Panc1 (cell line): Measurements from ENCODE around the gene ERBB3.

Source experiments
- CTCF ChIP-seq: fragments of 450-650 bp; IDR thresholded peaks from 2 replicates; pipeline ENCODE4 v1.5.1; 2017; ENCODE audit warnings: mild to moderate bottlenecking
- POLR2AphosphoS5 ChIP-seq: IDR thresholded peaks from 2 replicates; pipeline ENCODE4 v1.6.1; 2012; ENCODE audit warnings: mild to moderate bottlenecking, low read depth, low read length, moderate library complexity
- REST ChIP-seq, 2 experiments: IDR thresholded peaks; 2 replicates each; pipeline ENCODE4 v1.6.1; 2011 to 2012; ENCODE audit warnings: low read depth in 2 of 2, control low read depth in 1 of 2, low read length in 1 of 2, mild to moderate bottlenecking in 1 of 2, moderate library complexity in 1 of 2; ENCODE audit not compliant: insufficient read depth in 1 of 2
- SIN3A ChIP-seq: IDR thresholded peaks from 2 replicates; pipeline ENCODE4 v1.6.1; 2012; ENCODE audit warnings: low read depth, mild to moderate bottlenecking, low read length, moderate library complexity, borderline replicate concordance; ENCODE audit not compliant: insufficient read depth
- TCF7L2 ChIP-seq: IDR thresholded peaks from 2 replicates; pipeline ENCODE4 v1.6.1; 2011; ENCODE audit warnings: mild to moderate bottlenecking, low read depth, low read length, inconsistent platforms

GRCh38 chr12:56107242-56107641 lies 27.3 kb downstream of the ERBB3 start:
- no peak for TF ChIP-seq CTCF
- no peak for TF ChIP-seq REST (IDR thresholded peaks at IDR 0.05; ENCODE audit: insufficient read depth in 1 of 2, low read depth in 2 of 2, low read length in 1 of 2)
- TF ChIP-seq POLR2AphosphoS5: no peak
- no peak for TF ChIP-seq TCF7L2
- no peak for TF ChIP-seq SIN3A
